ENCODE data around the gene BRIX1. TPM values are rescaled to one million over a fixed set of nuclear protein-coding genes. Genes with fewer than 3 reads are reported as not detected.
A peak's percentile ranks its signal among the peaks of the same experiment; 100 is the strongest.

BRIX1 gene
- total and polyA plus RNA-seq, 9 of the 15 experiments (the other 6 are each of a cell fraction or from before 2014, with no cell fraction given): 115 to 193 (median 159) TPM

GRCh38 chr5:34898258-34898895, 17.1 kb upstream of the BRIX1 start (continued):
- TF ChIP-seq, protein P1, sequence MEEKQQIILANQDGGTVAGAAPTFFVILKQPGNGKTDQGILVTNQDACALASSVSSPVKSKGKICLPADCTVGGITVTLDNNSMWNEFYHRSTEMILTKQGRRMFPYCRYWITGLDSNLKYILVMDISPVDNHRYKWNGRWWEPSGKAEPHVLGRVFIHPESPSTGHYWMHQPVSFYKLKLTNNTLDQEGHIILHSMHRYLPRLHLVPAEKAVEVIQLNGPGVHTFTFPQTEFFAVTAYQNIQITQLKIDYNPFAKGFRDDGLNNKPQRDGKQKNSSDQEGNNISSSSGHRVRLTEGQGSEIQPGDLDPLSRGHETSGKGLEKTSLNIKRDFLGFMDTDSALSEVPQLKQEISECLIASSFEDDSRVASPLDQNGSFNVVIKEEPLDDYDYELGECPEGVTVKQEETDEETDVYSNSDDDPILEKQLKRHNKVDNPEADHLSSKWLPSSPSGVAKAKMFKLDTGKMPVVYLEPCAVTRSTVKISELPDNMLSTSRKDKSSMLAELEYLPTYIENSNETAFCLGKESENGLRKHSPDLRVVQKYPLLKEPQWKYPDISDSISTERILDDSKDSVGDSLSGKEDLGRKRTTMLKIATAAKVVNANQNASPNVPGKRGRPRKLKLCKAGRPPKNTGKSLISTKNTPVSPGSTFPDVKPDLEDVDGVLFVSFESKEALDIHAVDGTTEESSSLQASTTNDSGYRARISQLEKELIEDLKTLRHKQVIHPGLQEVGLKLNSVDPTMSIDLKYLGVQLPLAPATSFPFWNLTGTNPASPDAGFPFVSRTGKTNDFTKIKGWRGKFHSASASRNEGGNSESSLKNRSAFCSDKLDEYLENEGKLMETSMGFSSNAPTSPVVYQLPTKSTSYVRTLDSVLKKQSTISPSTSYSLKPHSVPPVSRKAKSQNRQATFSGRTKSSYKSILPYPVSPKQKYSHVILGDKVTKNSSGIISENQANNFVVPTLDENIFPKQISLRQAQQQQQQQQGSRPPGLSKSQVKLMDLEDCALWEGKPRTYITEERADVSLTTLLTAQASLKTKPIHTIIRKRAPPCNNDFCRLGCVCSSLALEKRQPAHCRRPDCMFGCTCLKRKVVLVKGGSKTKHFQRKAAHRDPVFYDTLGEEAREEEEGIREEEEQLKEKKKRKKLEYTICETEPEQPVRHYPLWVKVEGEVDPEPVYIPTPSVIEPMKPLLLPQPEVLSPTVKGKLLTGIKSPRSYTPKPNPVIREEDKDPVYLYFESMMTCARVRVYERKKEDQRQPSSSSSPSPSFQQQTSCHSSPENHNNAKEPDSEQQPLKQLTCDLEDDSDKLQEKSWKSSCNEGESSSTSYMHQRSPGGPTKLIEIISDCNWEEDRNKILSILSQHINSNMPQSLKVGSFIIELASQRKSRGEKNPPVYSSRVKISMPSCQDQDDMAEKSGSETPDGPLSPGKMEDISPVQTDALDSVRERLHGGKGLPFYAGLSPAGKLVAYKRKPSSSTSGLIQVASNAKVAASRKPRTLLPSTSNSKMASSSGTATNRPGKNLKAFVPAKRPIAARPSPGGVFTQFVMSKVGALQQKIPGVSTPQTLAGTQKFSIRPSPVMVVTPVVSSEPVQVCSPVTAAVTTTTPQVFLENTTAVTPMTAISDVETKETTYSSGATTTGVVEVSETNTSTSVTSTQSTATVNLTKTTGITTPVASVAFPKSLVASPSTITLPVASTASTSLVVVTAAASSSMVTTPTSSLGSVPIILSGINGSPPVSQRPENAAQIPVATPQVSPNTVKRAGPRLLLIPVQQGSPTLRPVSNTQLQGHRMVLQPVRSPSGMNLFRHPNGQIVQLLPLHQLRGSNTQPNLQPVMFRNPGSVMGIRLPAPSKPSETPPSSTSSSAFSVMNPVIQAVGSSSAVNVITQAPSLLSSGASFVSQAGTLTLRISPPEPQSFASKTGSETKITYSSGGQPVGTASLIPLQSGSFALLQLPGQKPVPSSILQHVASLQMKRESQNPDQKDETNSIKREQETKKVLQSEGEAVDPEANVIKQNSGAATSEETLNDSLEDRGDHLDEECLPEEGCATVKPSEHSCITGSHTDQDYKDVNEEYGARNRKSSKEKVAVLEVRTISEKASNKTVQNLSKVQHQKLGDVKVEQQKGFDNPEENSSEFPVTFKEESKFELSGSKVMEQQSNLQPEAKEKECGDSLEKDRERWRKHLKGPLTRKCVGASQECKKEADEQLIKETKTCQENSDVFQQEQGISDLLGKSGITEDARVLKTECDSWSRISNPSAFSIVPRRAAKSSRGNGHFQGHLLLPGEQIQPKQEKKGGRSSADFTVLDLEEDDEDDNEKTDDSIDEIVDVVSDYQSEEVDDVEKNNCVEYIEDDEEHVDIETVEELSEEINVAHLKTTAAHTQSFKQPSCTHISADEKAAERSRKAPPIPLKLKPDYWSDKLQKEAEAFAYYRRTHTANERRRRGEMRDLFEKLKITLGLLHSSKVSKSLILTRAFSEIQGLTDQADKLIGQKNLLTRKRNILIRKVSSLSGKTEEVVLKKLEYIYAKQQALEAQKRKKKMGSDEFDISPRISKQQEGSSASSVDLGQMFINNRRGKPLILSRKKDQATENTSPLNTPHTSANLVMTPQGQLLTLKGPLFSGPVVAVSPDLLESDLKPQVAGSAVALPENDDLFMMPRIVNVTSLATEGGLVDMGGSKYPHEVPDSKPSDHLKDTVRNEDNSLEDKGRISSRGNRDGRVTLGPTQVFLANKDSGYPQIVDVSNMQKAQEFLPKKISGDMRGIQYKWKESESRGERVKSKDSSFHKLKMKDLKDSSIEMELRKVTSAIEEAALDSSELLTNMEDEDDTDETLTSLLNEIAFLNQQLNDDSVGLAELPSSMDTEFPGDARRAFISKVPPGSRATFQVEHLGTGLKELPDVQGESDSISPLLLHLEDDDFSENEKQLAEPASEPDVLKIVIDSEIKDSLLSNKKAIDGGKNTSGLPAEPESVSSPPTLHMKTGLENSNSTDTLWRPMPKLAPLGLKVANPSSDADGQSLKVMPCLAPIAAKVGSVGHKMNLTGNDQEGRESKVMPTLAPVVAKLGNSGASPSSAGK (IDR thresholded peaks at IDR 0.05): no peak
- TF ChIP-seq ZNF3 (CRISPR knock-in tag; IDR thresholded peaks at IDR 0.05): no peak
- no peak for TF ChIP-seq HLTF (IDR thresholded peaks at IDR 0.05)
- TF ChIP-seq, protein P2, sequence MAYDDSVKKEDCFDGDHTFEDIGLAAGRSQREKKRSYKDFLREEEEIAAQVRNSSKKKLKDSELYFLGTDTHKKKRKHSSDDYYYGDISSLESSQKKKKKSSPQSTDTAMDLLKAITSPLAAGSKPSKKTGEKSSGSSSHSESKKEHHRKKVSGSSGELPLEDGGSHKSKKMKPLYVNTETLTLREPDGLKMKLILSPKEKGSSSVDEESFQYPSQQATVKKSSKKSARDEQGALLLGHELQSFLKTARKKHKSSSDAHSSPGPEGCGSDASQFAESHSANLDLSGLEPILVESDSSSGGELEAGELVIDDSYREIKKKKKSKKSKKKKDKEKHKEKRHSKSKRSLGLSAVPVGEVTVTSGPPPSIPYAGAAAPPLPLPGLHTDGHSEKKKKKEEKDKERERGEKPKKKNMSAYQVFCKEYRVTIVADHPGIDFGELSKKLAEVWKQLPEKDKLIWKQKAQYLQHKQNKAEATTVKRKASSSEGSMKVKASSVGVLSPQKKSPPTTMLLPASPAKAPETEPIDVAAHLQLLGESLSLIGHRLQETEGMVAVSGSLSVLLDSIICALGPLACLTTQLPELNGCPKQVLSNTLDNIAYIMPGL (CRISPR knock-in tag; IDR thresholded peaks at IDR 0.05): no peak
- TF ChIP-seq SLC30A9 (CRISPR knock-in tag; IDR thresholded peaks at IDR 0.05): no peak
- TF ChIP-seq GABPB1 (CRISPR knock-in tag; IDR thresholded peaks at IDR 0.05): no peak
- TF ChIP-seq ILK (tag; IDR thresholded peaks at IDR 0.05; ENCODE audit: borderline replicate concordance, low read depth): no peak
- no peak for TF ChIP-seq NR1H2 (CRISPR knock-in tag; IDR thresholded peaks at IDR 0.05)
- TF ChIP-seq AFF4 (CRISPR knock-in tag; IDR thresholded peaks at IDR 0.05): no peak
- TF ChIP-seq ZFX (CRISPR knock-in tag; IDR thresholded peaks at IDR 0.05): no peak
- peak; percentile 55; the same call in 1 of the 2 replicates for TF ChIP-seq STAG1 (CRISPR knock-in tag; IDR thresholded peaks at IDR 0.05; ENCODE audit: borderline replicate concordance)

Data from K562 (cell line).